Sigmoid colon (tissue), 4 donors: Measurements from ENCODE around the gene PPP2R2B.

ENCODE experiments used
- CTCF ChIP-seq, 4 experiments: fragments of 450-650 bp in 3 of 4; fragments of 200-600 bp in 1 of 4; IDR thresholded peaks; one replicate each; pipeline ENCODE4 v1.5.1; 2016 to 2019; ENCODE audit warnings: antibody characterized with exemption in 4 of 4, mild to moderate bottlenecking in 3 of 4, moderate library complexity in 2 of 4
- EP300 ChIP-seq, 4 donors: sonication (generic); formaldehyde crosslinking; IDR thresholded peaks; one replicate each; pipeline ENCODE4 v1.6.1; 2017; ENCODE audit warnings: antibody characterized with exemption in 4 of 4
- POLR2A ChIP-seq, 2 donors: fragments of 450-650 bp; IDR thresholded peaks; one replicate each; pipeline ENCODE4 v1.6.1; 2016; ENCODE audit warnings: antibody characterized with exemption in 2 of 2, mild to moderate bottlenecking in 2 of 2, moderate library complexity in 2 of 2
- POLR2AphosphoS5 ChIP-seq, 4 donors: sonication (generic); formaldehyde crosslinking; IDR thresholded peaks; one replicate each; pipeline ENCODE4 v1.6.1; 2017; ENCODE audit warnings: antibody characterized with exemption in 4 of 4

- TF ChIP-seq CTCF (IDR thresholded peaks at IDR 0.05) (no peak), POLR2A (IDR thresholded peaks at IDR 0.05) (no peak), EP300 (IDR thresholded peaks at IDR 0.05) (no peak), POLR2AphosphoS5 (IDR thresholded peaks at IDR 0.05) (no peak)
Measured at GRCh38 chr5:146866263-146866662, 12.3 kb downstream of the PPP2R2B start.
